Activated naive CD4-positive, alpha-beta T cell treated with anti-CD3 and anti-CD28 coated beads, Interleukin-2, amount 50 U/mL, for 24 hours (primary cell): Measurements from ENCODE around the gene CHIC2.

Source experiments
- H3K27ac Mint-ChIP-seq: one replicate; pipeline ENCODE4 v1.8.0; 2021; ENCODE audit warnings: mild to moderate bottlenecking, mixed read lengths
- H3K27me3 Mint-ChIP-seq: one replicate; pipeline ENCODE4 v1.8.0; 2021; ENCODE audit warnings: mixed read lengths
- H3K36me3 Mint-ChIP-seq: one replicate; pipeline ENCODE4 v1.8.0; 2021; ENCODE audit warnings: mixed read lengths
- H3K4me1 Mint-ChIP-seq: one replicate; pipeline ENCODE4 v1.8.0; 2021; ENCODE audit warnings: mixed read lengths
- H3K4me3 Mint-ChIP-seq: one replicate; pipeline ENCODE4 v1.8.0; 2021; ENCODE audit warnings: mild to moderate bottlenecking, mixed read lengths
- H3K9me3 Mint-ChIP-seq: one replicate; pipeline ENCODE4 v1.8.0; 2021; ENCODE audit warnings: mixed read lengths

The CHIC2 gene

GRCh38 chr4:54097152-54097551 lies 32.7 kb upstream of the CHIC2 start:
- peaks cover 51% of the 10 kb centered on the region for H3K4me1 Mint-ChIP-seq
- no peak overlapping the region for H3K4me3 Mint-ChIP-seq
- no peak overlapping the region for H3K27ac Mint-ChIP-seq
- peaks cover 81% of the 10 kb centered on the region for H3K27me3 Mint-ChIP-seq
- no peaks in the 10 kb centered on the region for H3K9me3 Mint-ChIP-seq
- H3K36me3 Mint-ChIP-seq: no peaks in the 10 kb centered on the region

DNA sequence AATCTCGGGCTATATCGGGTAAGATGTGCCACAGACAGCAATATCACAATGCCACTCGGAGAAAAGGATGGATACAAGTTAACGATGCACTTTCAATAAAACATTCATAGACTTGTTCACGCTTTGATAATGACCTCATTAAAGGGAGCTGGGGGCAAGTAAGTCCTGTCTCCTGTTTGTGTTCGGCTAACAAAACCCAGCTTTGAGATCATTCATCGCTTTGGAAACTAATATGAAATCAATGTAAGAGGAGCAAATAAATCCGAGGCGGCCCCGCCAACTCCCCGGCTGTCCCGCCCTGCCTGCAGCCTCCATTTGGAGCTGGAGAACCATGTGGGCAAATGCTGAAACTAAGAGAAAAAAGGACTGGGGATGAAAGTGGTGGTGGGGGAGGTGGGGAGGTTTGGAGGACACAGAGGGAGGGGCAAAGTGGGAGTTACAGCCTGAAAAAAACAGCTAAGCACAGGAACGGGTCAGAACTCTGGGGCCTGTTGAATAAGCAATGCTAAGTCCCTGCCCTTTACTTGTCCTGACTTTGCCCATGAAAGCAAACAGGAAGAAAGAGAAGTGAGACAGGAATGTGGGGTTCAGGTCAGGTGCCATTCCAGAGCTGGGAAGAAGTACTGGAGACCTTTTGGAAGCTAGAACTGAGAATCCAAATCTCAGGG lies 32.0 kb upstream of the CHIC2 start:
- Mint-ChIP-seq H3K9me3 (no peaks in the 10 kb centered on the region), H3K4me1 (peaks cover 49% of the 10 kb centered on the region), H3K27ac (no peak overlapping the region), H3K36me3 (no peaks in the 10 kb centered on the region), H3K4me3 (no peak overlapping the region), H3K27me3 (peaks cover 77% of the 10 kb centered on the region)

DNA sequence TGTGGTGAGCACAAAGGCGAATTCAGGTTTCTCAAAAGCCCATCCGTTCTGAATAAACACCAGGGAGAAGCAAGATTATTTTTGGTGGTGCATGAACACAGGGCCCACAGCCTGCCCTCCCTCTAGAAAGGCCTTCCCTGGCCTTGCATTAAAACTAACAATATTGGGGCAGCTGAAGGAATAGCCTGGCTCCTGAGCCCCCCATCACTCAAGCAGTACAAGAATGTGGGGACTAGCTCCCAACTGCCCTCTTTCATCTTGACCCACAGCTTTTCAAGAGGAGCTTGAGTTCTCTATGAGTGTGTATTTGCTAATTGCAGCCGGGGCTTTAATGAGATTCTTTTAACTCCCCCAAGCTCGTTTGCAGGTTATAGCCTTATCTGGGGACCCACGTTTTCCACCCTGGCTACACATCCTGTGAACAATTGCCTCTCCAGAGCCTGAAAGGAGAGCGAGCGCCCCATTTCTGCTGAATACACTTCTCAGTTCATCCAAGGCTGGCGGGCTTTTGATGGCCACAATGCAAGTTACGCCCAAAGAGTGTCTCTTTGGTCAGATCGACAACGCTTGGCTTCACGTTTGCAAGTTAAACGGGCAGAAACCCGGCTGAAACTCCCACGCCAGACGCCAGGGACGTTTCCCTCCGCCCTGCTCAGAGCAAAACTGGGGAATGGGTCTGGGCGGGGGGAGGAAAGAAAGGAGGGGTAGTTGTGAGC lies 30.9 kb upstream of the CHIC2 start:
- no peaks in the 10 kb centered on the region for H3K9me3 Mint-ChIP-seq
- no peak overlapping the region for H3K4me3 Mint-ChIP-seq
- H3K27ac Mint-ChIP-seq: peak overlapping the region; percentile 46
- H3K4me1 Mint-ChIP-seq: peaks cover 47% of the 10 kb centered on the region
- H3K27me3 Mint-ChIP-seq: peaks cover 72% of the 10 kb centered on the region
- H3K36me3 Mint-ChIP-seq: no peaks in the 10 kb centered on the region

GRCh38 chr4:54094451-54094850 lies 30.0 kb upstream of the CHIC2 start:
- H3K4me1 Mint-ChIP-seq: peaks cover 45% of the 10 kb centered on the region
- no peaks in the 10 kb centered on the region for H3K36me3 Mint-ChIP-seq
- H3K27ac Mint-ChIP-seq: peak overlapping the region; percentile 83
- H3K27me3 Mint-ChIP-seq: peaks cover 69% of the 10 kb centered on the region
- H3K9me3 Mint-ChIP-seq: no peaks in the 10 kb centered on the region
- no peak overlapping the region for H3K4me3 Mint-ChIP-seq

- Mint-ChIP-seq H3K27me3 (peaks cover 61% of the 10 kb centered on the region), H3K9me3 (no peaks in the 10 kb centered on the region), H3K4me1 (peaks cover 36% of the 10 kb centered on the region), H3K27ac (peak overlapping the region; percentile 6), H3K4me3 (peak overlapping the region; percentile 66), H3K36me3 (no peaks in the 10 kb centered on the region)
These were observed 29.2 kb upstream of the CHIC2 start for GRCh38 chr4:54093324-54094240.

GRCh38 chr4:54092405-54093323 lies 28.3 kb upstream of the CHIC2 start:
- Mint-ChIP-seq H3K27ac (peak overlapping the region; percentile 6), H3K36me3 (no peaks in the 10 kb centered on the region), H3K4me3 (peak overlapping the region; percentile 92), H3K4me1 (peaks cover 35% of the 10 kb centered on the region), H3K9me3 (no peaks in the 10 kb centered on the region), H3K27me3 (peaks cover 53% of the 10 kb centered on the region)

GRCh38 chr4:54091637-54092404 lies 27.4 kb upstream of the CHIC2 start:
- Mint-ChIP-seq H3K4me1 (peaks cover 35% of the 10 kb centered on the region), H3K9me3 (no peaks in the 10 kb centered on the region), H3K27me3 (peaks cover 47% of the 10 kb centered on the region), H3K27ac (peak overlapping the region; percentile 36), H3K36me3 (no peaks in the 10 kb centered on the region), H3K4me3 (peak overlapping the region; percentile 92)

DNA sequence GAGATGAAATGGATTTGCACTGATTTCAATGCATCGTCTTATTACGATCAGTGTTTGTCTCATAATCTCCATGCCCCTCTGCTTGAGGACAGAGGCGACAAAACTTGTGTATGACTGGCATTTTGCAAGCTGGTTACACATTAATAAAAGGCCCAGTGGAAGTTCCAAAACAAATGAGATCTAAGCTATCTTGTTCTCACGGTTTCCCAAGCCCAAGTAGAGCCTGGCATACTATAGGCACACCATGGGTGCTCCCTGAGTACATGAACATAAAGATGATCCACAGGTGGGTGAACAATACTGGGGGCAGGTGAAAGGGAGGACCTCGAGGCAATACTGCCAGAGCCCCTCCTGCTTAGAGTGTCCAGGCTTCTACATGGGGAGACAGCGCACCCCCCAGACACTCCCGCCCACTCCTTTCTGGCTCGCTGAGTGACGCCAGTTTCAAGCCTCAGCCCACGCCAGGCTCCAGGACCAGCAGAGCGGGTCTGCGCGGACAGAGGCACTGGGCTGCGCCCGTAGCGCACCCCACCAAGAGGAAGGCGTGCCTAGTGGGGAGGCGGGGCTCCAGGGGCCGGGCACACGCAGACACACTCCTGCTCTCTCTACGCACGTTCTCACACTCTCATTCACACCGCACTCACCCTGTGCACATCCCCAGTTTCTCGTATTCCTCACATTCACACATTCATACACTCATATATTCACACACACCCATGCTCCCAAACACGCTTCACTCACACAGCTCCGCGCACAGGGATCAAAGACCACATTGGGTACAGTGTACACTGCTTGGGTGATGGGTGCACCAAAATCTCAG lies 26.6 kb upstream of the CHIC2 start:
- no peaks in the 10 kb centered on the region for H3K36me3 Mint-ChIP-seq
- peaks cover 38% of the 10 kb centered on the region for H3K27me3 Mint-ChIP-seq
- H3K4me1 Mint-ChIP-seq: peaks cover 28% of the 10 kb centered on the region
- H3K27ac Mint-ChIP-seq: no peak overlapping the region
- H3K4me3 Mint-ChIP-seq: peak overlapping the region; percentile 92
- H3K9me3 Mint-ChIP-seq: no peaks in the 10 kb centered on the region

- Mint-ChIP-seq H3K4me1 (peaks cover 28% of the 10 kb centered on the region), H3K9me3 (no peaks in the 10 kb centered on the region), H3K36me3 (no peaks in the 10 kb centered on the region), H3K27ac (no peak overlapping the region), H3K4me3 (peak overlapping the region; percentile 6), H3K27me3 (peaks cover 35% of the 10 kb centered on the region)
These were observed 26.0 kb upstream of the CHIC2 start for GRCh38 chr4:54090404-54090803.

DNA sequence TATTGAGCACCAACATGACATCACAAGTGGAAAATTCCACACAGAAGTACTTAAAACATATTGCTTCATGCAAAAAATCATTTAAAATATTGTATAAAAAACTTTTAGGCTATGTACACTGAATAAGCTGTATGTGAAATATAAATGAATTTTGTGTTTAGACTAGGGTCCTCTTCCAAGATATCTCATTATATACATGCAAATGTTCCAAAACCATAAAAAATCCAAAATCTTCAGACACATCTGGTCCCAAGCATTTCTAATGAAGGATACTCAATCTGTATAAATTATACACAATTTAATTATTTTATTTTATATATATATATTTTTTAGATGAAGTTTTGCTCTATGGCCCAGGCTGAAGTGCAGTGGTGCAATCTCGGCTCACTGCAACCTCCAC lies 25.5 kb upstream of the CHIC2 start:
- no peaks in the 10 kb centered on the region for H3K36me3 Mint-ChIP-seq
- H3K4me1 Mint-ChIP-seq: peaks cover 28% of the 10 kb centered on the region
- no peaks in the 10 kb centered on the region for H3K9me3 Mint-ChIP-seq
- H3K27me3 Mint-ChIP-seq: peaks cover 29% of the 10 kb centered on the region
- H3K4me3 Mint-ChIP-seq: no peak overlapping the region
- H3K27ac Mint-ChIP-seq: no peak overlapping the region

GRCh38 chr4:54085284-54085683 lies 20.9 kb upstream of the CHIC2 start:
- no peaks in the 10 kb centered on the region for H3K36me3 Mint-ChIP-seq
- no peak overlapping the region for H3K27ac Mint-ChIP-seq
- H3K4me3 Mint-ChIP-seq: no peak overlapping the region
- peaks cover 3% of the 10 kb centered on the region for H3K27me3 Mint-ChIP-seq
- H3K9me3 Mint-ChIP-seq: no peaks in the 10 kb centered on the region
- no peaks in the 10 kb centered on the region for H3K4me1 Mint-ChIP-seq

DNA sequence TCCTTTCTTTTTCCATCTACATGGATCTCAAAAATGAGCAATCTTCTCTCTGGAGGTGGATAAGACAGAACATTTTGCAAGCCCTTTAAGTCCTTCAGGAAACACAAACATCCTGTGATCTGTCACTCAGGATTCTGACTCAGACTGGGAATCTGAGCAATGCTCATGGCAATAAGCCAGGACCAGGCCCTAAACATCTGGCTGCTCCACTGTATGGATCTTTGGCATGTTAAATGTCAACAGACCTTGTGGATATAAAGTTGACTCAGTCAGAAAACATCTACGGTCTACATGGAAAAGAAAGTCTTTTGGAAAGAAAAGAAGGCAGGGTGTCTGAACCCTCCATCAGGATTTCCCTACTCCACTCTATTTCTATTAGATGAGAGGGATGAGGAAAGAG lies 17.8 kb upstream of the CHIC2 start:
- H3K9me3 Mint-ChIP-seq: no peaks in the 10 kb centered on the region
- no peak overlapping the region for H3K27ac Mint-ChIP-seq
- H3K36me3 Mint-ChIP-seq: peaks cover 1% of the 10 kb centered on the region
- no peaks in the 10 kb centered on the region for H3K4me1 Mint-ChIP-seq
- no peak overlapping the region for H3K4me3 Mint-ChIP-seq
- H3K27me3 Mint-ChIP-seq: peaks cover 2% of the 10 kb centered on the region

GRCh38 chr4:54077812-54078211 lies 13.4 kb upstream of the CHIC2 start:
- H3K4me1 Mint-ChIP-seq: no peaks in the 10 kb centered on the region
- no peaks in the 10 kb centered on the region for H3K9me3 Mint-ChIP-seq
- peaks cover 1% of the 10 kb centered on the region for H3K36me3 Mint-ChIP-seq
- no peak overlapping the region for H3K27ac Mint-ChIP-seq
- no peak overlapping the region for H3K4me3 Mint-ChIP-seq
- peaks cover 7% of the 10 kb centered on the region for H3K27me3 Mint-ChIP-seq

GRCh38 chr4:54076673-54077072 lies 12.3 kb upstream of the CHIC2 start:
- H3K9me3 Mint-ChIP-seq: no peaks in the 10 kb centered on the region
- H3K36me3 Mint-ChIP-seq: peaks cover 1% of the 10 kb centered on the region
- no peaks in the 10 kb centered on the region for H3K4me1 Mint-ChIP-seq
- peaks cover 7% of the 10 kb centered on the region for H3K27me3 Mint-ChIP-seq
- no peak overlapping the region for H3K27ac Mint-ChIP-seq
- no peak overlapping the region for H3K4me3 Mint-ChIP-seq
